Stimulated activated CD8-positive, alpha-beta memory T cell treated with anti-CD3 and anti-CD28 coated beads, Interleukin-15, amount 100 ng/mL, for 24 hours (primary cell): Measurements from ENCODE around the gene PABPC1L.

Source experiments
- DNase-seq: peaks from one replicate; pipeline ENCODE4 v3.0.0-alpha.2; 2020; ENCODE audit warnings: low read depth

The PABPC1L gene

DNA sequence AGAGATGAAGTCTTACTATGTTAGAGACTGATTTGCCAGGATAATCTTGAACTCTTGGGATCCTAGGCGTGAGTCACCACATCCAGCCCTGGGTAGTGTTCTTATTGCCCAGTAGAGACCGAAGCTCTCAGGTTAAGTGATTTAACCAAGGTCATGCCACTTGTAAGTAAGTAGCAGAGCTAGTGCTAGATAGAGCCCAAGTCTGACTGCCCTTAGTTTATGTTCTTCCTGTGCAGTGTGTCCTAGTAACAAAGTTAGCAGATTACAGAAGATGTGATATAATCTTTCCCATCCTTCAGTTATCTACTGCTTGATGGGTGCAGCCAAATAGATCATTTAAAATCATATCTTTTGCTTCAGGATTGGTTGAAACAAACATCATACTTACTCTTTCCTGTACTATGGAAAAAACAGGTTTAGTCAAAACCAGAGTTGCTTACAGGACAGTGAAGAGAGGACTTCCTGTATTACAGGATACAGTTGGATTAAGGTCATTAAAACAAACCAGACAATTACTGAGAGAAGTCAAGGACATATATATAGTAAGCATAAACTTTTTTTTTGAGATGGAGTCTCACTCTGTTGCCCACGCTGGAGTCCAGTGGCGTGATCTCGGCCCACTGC lies 9.5 kb upstream of the PABPC1L start:
- no peak for DNase-seq

- DNase-seq: no peak
Measured at GRCh38 chr20:44901974-44902373, 7.9 kb upstream of the PABPC1L start.

DNA sequence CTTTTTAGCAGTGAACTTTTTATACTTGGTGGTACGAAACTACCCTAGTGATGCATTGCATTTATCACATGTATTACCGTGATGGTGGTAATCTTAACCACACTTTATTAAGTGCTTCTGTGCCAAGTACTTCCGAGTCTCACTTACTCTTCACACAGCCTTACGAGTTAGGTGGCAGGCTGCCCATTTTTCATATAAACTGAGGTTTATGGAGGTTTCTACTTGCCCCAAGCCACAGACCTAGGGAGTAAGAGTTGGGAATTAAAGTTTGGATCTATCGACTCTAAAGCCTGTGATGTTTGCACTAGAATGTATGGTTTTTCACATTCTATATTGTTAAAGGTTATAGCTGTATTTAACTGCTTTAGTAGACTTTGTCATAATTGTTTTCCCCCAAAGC lies 5.5 kb upstream of the PABPC1L start:
- DNase-seq: no peak

- no peak for DNase-seq
Measured at GRCh38 chr20:44908987-44909871, 631 bp upstream of the PABPC1L start.

- no peak for DNase-seq
Measured at GRCh38 chr20:44910690-44911262, 916 bp downstream of the PABPC1L start.

- no peak for DNase-seq
Measured at GRCh38 chr20:44911264-44911921, 1.5 kb downstream of the PABPC1L start.

DNA sequence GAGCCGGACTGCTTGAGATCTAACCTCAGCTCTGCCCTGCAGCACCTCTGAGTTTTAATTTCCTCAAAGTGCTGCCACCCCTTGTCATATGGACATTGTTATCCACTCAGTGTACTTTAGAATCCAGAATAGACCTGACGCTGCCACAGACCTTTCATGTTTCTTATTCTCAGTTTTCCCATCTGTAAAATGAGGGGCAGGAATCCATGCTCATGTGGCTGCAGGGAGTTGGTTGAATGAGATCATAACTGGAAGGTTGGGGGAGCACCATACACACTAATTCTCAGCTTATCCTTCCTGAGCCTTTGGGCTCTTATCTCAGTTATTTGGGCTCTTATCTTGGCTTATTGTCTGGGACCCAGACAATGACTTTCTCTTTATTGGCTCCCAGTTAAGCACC lies 2.3 kb downstream of the PABPC1L start:
- DNase-seq: no peak

DNA sequence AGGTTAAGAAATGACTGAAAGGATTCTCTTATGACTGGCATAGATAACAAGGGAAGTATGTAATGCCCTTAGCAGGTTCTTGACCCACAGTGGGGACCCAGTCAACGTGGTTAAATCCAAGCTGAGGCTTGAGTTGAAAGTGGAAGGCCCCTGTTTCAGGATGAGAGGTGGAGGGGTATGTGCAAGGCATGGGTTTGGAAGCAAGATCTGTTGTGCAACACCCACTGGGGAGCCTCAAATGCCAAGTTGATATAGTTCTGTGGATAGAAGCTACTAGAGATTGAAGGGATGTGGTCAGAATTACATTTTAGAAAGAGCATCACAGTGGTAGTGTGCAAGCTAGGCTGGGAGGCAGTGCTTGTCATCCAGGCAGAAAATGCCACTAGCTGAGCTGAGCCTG lies 5.1 kb downstream of the PABPC1L start:
- DNase-seq: no peak

DNA sequence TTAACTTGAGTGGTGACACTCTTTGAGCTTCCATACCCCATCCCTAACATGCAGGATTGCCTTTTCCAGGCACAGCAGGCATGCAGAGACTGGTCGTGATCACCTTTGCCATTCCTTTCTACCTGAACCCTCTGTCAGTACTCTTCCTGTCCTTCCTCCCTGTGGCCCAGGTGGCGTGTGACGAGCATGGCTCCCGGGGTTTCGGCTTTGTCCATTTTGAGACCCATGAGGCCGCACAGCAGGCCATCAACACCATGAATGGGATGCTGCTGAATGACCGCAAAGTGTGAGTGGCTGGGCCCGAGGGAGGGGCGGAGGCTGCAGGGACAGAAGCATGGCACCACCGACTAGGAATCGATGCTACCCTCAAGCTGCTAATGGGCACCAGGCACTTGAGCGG lies 6.7 kb downstream of the PABPC1L start:
- no peak for DNase-seq

- no peak for DNase-seq
Measured at GRCh38 chr20:44917399-44917798, 7.5 kb downstream of the PABPC1L start.

- DNase-seq: no peak
Measured at GRCh38 chr20:44918342-44918741, 8.5 kb downstream of the PABPC1L start.

- DNase-seq: no peak
Measured at GRCh38 chr20:44918761-44919160, 8.9 kb downstream of the PABPC1L start.

DNA sequence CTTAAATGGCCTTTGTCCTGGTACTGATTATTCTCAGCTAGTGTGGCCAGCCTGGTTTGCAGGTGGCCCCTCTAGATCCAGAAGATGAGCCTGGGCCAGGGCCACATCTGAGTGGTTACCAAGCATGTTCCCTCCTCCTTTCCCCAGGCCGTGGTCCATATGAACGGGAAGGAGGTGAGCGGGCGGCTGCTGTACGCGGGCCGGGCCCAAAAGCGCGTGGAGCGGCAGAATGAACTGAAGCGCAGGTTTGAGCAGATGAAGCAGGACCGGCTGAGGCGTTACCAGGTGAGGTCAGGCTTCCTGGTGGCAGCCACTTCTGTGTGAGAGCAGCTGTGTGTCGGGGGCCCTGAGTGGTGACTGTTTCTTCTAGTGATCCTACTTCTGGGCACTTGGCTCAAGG lies 11.6 kb downstream of the PABPC1L start:
- no peak for DNase-seq

DNA sequence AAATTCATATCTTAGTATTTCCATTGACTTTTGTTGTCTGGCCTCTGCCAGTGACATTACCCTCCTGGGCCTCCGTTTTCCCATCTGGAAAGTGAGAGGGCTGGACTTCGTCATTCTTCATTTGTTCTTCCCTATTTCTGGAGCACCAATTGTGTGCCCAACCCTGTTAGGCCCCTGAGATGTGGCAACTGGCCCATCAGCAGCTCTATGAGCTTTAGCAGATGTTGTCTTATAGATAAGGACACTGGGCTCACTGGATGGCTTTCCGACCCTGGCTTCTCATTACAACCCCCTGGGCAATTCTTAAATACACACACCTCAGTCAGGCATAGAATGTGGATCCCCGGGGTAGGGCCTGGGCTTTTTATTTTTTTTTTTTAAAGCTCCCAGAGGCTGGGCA lies 14.7 kb downstream of the PABPC1L start:
- DNase-seq: no peak

GRCh38 chr20:44928595-44928994 lies 18.7 kb downstream of the PABPC1L start:
- DNase-seq: no peak

- no peak for DNase-seq
Measured at GRCh38 chr20:44930517-44931168, 20.8 kb downstream of the PABPC1L start.

DNA sequence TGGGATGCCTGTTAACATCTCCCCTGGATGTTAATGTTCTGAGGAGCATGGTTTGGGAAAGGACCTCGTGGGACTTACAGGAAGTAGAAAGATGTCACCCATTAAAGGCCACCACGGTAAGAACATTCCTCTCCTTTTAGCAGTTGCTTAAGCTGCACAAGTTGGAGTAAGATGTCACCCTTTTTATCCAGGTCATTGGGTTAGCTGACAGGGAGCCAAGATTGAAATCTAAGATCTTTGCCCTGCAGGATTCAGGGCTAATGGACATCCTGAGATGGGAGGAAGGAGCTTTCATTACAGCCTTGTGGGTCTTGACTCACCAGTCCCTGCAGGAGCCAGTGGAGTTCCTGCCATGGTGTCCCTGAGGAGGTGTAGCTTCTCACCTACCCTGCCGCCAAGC lies 22.1 kb downstream of the PABPC1L start:
- DNase-seq: no peak

DNA sequence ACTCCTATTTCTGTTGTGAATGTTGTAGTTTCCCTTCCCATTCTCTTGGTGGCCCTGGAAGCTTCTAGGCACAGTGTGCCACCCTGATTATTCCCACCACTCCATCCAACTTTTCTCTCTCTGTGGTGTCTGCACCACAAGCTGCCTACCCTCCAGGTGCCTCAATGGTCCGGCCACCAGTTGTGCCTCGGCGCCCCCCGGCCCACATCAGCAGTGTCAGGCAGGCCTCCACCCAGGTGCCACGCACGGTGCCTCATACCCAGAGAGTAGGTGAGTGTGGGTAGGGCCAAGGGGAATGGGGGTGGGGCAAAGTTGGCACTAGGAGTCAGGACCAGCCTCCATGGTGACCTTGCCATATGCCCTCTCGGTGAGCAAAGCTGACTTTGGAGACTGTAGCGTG lies 23.1 kb downstream of the PABPC1L start:
- DNase-seq: no peak

DNA sequence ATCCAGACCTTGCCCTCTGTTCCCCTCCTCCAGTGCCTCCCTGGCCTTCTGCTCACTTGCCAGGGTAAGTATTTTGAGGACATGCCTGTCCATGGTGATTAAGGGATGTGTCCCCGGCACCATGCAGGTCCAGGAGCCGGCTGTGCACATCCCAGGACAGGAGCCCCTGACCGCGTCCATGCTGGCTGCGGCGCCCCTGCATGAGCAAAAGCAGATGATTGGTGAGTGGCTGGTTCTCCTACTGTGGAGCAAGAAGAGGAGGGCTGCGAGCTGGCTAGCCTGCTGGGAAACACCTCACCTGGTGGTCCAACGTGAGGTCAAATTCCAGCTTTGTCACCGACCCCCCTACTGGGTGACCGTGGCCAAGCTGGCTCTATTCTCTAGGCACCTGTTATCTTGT lies 26.6 kb downstream of the PABPC1L start:
- no peak for DNase-seq

GRCh38 chr20:44938637-44939036 lies 28.8 kb downstream of the PABPC1L start:
- no peak for DNase-seq

- DNase-seq: no peak
Measured at GRCh38 chr20:44941120-44941691, 31.3 kb downstream of the PABPC1L start.
